Neutrophil (primary cell): ENCODE data around the gene GHITM.
"Not testable (repeated sequence)": the region's sequence is repeated elsewhere in the genome, so short reads cannot be mapped to it uniquely, and the experiment has no call there.

ENCODE experiments used
- H3K27ac ChIP-seq: fragments of 200-600 bp; sonication (generic); 2 replicates; pipeline ENCODE4 v1.5.1; 2016; ENCODE audit warnings: mild to moderate bottlenecking, moderate library complexity
- H3K27me3 ChIP-seq: fragments of 200-600 bp; sonication (generic); 2 replicates; pipeline ENCODE4 v1.6.0; 2016; ENCODE audit warnings: mild to moderate bottlenecking
- H3K36me3 ChIP-seq: fragments of 200-600 bp; sonication (generic); 2 replicates; pipeline ENCODE4 v1.5.1; 2017
- H3K4me1 ChIP-seq, 2 experiments: fragments of 200-600 bp in 1 of 2; sonication (generic) in 1 of 2; 1 replicate in 1 of 2; 2 replicates in 1 of 2; pipeline versions ENCODE4 v1.5.1 to v1.6.1; 2013 to 2016; ENCODE audit warnings: low read depth in 1 of 2, low read length in 1 of 2, mild to moderate bottlenecking in 1 of 2, moderate library complexity in 1 of 2; ENCODE audit not compliant: control insufficient read depth in 1 of 2, insufficient read depth in 1 of 2
- H3K4me3 ChIP-seq, 2 experiments: fragments of 200-600 bp in 1 of 2; sonication (generic) in 1 of 2; 1 replicate in 1 of 2; 2 replicates in 1 of 2; pipeline ENCODE4 v1.5.1; 2013 to 2016; ENCODE audit warnings: low read depth in 1 of 2, low read length in 1 of 2, mild to moderate bottlenecking in 1 of 2, moderate library complexity in 1 of 2
- H3K9me3 ChIP-seq: fragments of 200-600 bp; sonication (generic); 2 replicates; pipeline ENCODE4 v1.5.1; 2016
- TF ChIP-seq, protein P1 (sequence below): fragments of 200-600 bp; sonication (generic); IDR thresholded peaks from 2 replicates; pipeline ENCODE4 v1.5.1; 2016; ENCODE audit warnings: antibody characterized with exemption

GHITM gene

DNA sequence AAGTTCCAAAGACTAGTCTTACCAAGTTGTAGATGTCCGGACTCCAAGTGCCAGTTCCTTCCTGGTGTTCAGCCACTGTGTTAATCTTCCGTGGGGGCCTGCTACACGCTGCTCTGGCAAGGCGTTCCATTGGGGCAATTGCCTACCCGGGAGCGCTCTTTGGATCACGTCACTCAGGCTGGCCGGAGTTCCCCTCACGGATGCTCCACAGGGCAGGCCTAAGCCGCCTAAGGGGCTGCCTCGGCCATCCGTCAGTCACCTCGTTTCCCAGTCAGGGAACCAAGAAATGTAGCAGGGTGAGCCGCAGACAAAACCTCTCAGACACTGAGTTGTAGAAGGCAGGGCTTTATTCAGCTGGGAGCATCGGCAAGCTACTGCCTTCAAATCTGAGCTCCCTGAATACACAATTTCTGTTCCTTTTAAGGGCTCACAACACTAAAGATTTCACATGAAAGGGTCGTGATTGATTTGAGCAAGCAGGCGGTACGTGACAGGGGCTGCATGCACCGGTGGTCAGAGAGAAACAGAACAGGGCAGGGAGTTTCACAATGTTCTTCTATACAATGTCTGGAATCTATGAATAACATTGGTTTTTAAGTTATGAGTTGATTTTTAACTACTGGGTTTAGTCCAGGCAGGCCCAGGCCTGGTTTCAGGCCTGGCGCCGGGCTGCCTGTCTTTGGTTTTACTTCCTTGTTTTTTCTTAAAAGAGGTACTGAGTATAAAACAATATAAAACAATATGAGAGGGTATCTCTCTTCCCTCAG, 32.6 kb downstream of the GHITM start:
- H3K36me3 ChIP-seq, H3K9me3 ChIP-seq, H3K27me3 ChIP-seq, H3K27ac ChIP-seq, H3K4me1 ChIP-seq, H3K4me3 ChIP-seq: not testable (repeated sequence)

GRCh38 chr10:84172467-84173356, 33.4 kb downstream of the GHITM start:
- Histone ChIP-seq H3K9me3 (no peaks in the 10 kb centered on the region), H3K27me3 (no peaks in the 10 kb centered on the region), H3K4me3 (no peak overlapping the region), H3K36me3 (no peaks in the 10 kb centered on the region), H3K4me1 (no peaks in the 10 kb centered on the region), H3K27ac (no peak overlapping the region)
- TF ChIP-seq, protein P1, sequence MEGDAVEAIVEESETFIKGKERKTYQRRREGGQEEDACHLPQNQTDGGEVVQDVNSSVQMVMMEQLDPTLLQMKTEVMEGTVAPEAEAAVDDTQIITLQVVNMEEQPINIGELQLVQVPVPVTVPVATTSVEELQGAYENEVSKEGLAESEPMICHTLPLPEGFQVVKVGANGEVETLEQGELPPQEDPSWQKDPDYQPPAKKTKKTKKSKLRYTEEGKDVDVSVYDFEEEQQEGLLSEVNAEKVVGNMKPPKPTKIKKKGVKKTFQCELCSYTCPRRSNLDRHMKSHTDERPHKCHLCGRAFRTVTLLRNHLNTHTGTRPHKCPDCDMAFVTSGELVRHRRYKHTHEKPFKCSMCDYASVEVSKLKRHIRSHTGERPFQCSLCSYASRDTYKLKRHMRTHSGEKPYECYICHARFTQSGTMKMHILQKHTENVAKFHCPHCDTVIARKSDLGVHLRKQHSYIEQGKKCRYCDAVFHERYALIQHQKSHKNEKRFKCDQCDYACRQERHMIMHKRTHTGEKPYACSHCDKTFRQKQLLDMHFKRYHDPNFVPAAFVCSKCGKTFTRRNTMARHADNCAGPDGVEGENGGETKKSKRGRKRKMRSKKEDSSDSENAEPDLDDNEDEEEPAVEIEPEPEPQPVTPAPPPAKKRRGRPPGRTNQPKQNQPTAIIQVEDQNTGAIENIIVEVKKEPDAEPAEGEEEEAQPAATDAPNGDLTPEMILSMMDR: no peak

GRCh38 chr10:84173501-84173929, 34.2 kb downstream of the GHITM start, which contains the start of gene GPR15LG:
Gene GPR15LG, plus strand, starts transcription at chr10:84173801. Its CDS starts 51 bp downstream, at chr10:84173852.
- H3K4me3 ChIP-seq: no peak within 1 kb of the TSS
- TF ChIP-seq, protein P1: no peak
- no peak within 1 kb of the TSS for H3K27ac ChIP-seq
- no peaks in the 10 kb centered on the region for H3K27me3 ChIP-seq
- no peaks in the 10 kb centered on the region for H3K4me1 ChIP-seq
- no peaks in the 10 kb centered on the region for H3K36me3 ChIP-seq
- no peaks in the 10 kb centered on the region for H3K9me3 ChIP-seq

GRCh38 chr10:84175436-84175835, 36.1 kb downstream of the GHITM start:
- Histone ChIP-seq H3K4me3 (no peak overlapping the region), H3K36me3 (no peaks in the 10 kb centered on the region), H3K27me3 (no peaks in the 10 kb centered on the region), H3K27ac (no peak overlapping the region), H3K9me3 (no peaks in the 10 kb centered on the region), H3K4me1 (no peaks in the 10 kb centered on the region)
- TF ChIP-seq, protein P1: no peak

GRCh38 chr10:84176351-84176750, 37.0 kb downstream of the GHITM start:
- Histone ChIP-seq H3K36me3 (no peaks in the 10 kb centered on the region), H3K9me3 (no peaks in the 10 kb centered on the region), H3K4me3 (no peak overlapping the region), H3K27me3 (no peaks in the 10 kb centered on the region), H3K27ac (no peak overlapping the region), H3K4me1 (no peaks in the 10 kb centered on the region)
- TF ChIP-seq, protein P1: no peak
